GM18861 (cell line): ENCODE data around the gene RIPK3.
A peak's percentile ranks its signal among the peaks of the same experiment; 100 is the strongest.
"Not testable (repeated sequence)": the region's sequence is repeated elsewhere in the genome, so short reads cannot be mapped to it uniquely, and the experiment has no call there.

Experiments used
- ATAC-seq: cut with Tn5 transposase; IDR thresholded peaks from one replicate; pipeline ENCODE4 v1.9.1; 2021; ENCODE audit not compliant: unreplicated experiment

Gene RIPK3

GRCh38 chr14:24369907-24370687 is 30.3 kb upstream of the RIPK3 start:
- ATAC-seq = no peak

GRCh38 chr14:24369463-24369862 is 29.7 kb upstream of the RIPK3 start:
- no peak for ATAC-seq

- no peak for ATAC-seq
These were observed 28.9 kb upstream of the RIPK3 start for GRCh38 chr14:24368562-24369252.

GRCh38 chr14:24368212-24368561 is 28.4 kb upstream of the RIPK3 start:
- no peak for ATAC-seq

GRCh38 chr14:24367514-24368211 is 27.9 kb upstream of the RIPK3 start, which contains the start of gene NFATC4:
Gene NFATC4 (plus strand): TSS chr14:24368184. CDS start chr14:24368341, 157 bp downstream.
- peak; percentile 26 for ATAC-seq

GRCh38 chr14:24366721-24367513 is 27.1 kb upstream of the RIPK3 start:
- ATAC-seq = peak; percentile 53

GRCh38 chr14:24366413-24366720 is 26.6 kb upstream of the RIPK3 start:
- no peak for ATAC-seq

- no peak for ATAC-seq
These were observed 26.0 kb upstream of the RIPK3 start for GRCh38 chr14:24365600-24366412.

- no peak for ATAC-seq
These were observed 25.1 kb upstream of the RIPK3 start for GRCh38 chr14:24364841-24365240.

GRCh38 chr14:24363401-24363800 is 23.6 kb upstream of the RIPK3 start:
- ATAC-seq = no peak

GRCh38 chr14:24362241-24362960 is 22.6 kb upstream of the RIPK3 start:
- ATAC-seq = no peak

- ATAC-seq = no peak
These were observed 21.5 kb upstream of the RIPK3 start for GRCh38 chr14:24361326-24361725.

- ATAC-seq = no peak
These were observed 20.5 kb upstream of the RIPK3 start for GRCh38 chr14:24360281-24360680.

GRCh38 chr14:24356208-24356607 is 16.4 kb upstream of the RIPK3 start:
- no peak for ATAC-seq

GRCh38 chr14:24355009-24355408 is 15.2 kb upstream of the RIPK3 start:
- ATAC-seq = no peak

GRCh38 chr14:24354482-24354825 is 14.7 kb upstream of the RIPK3 start:
- not testable (repeated sequence) for ATAC-seq

- no peak for ATAC-seq
These were observed 14.0 kb upstream of the RIPK3 start for GRCh38 chr14:24353559-24354481.

GRCh38 chr14:24351517-24351916 is 11.7 kb upstream of the RIPK3 start:
- ATAC-seq = no peak

GRCh38 chr14:24349742-24350141 is 10.0 kb upstream of the RIPK3 start:
- ATAC-seq = no peak
